ENCODE data around the gene TTR. TPM values are rescaled to one million over a fixed set of nuclear protein-coding genes. Genes with fewer than 3 reads are reported as not detected.

TTR gene
- total RNA-seq: not detected in 2 replicates

DNA sequence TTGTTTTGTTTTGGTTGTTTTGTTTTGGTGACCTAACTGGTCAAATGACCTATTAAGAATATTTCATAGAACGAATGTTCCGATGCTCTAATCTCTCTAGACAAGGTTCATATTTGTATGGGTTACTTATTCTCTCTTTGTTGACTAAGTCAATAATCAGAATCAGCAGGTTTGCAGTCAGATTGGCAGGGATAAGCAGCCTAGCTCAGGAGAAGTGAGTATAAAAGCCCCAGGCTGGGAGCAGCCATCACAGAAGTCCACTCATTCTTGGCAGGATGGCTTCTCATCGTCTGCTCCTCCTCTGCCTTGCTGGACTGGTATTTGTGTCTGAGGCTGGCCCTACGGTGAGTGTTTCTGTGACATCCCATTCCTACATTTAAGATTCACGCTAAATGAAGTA is at the start of gene TTR:
TSS of gene TTR (plus strand) at position 250 of the 400 bp plus-strand sequence. CDS start at position 276, 26 bp downstream.

Other genes starting within 250 kb of the TTR start
- gene DSG4, start 215.1 kb upstream of the TTR start, total RNA-seq: not detected in 2 replicates
- under 0.01 and 0.12 TPM in 2 replicates for gene DSG3, start 144.1 kb upstream of the TTR start, total RNA-seq
- 22.2 and 30.1 TPM in 2 replicates for gene DSG2, start 93.7 kb upstream of the TTR start, total RNA-seq
- 6.2 and 6.6 TPM in 2 replicates for gene B4GALT6, start 92.7 kb downstream of the TTR start, total RNA-seq
- 0.22 TPM in 1 of 2 replicates, not detected in the other for gene SLC25A52, start 169.0 kb downstream of the TTR start, total RNA-seq